ENCODE results near the gene CNTNAP5. TPM values are rescaled to one million over a fixed set of nuclear protein-coding genes. Genes with fewer than 3 reads are reported as not detected.

CNTNAP5 gene
- total and polyA plus RNA-seq, 2 of the 8 experiments (the other 6 are each of a cell fraction or from before 2014, with no cell fraction given) = 0.11 to 0.76 TPM

DNA sequence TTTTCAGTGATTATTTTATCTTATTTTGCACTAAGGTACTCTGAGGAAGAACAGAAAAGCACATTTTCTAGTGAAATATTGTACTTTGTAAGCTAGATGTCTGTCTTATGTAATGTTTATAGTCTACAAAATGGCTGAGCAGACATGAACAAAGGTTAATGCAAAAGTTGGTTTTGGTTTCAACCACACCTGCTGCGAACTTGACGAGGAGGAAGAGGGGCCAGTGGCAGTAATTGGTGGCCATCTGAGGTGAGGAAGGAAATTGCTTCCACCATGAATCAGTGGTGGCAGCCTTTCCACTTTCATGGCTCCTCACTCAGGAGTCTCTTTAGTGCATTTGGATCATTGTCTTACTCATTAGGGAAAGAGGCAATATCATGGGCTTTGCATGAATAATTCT lies 894.2 kb downstream of the CNTNAP5 start:
- POLR2A ChIA-PET (ENCODE audit: partially characterized antibody) = no interaction called here
- H4K20me1 ChIP-seq (replicated peaks in 1 of 2; ENCODE audit: control insufficient read depth in 1 of 2, insufficient read depth in 2 of 2, low read length in 2 of 2) = no peaks in the 10 kb centered on the region
- H4K91ac ChIP-seq (replicated peaks; ENCODE audit: insufficient read length, low read length) = no peak overlapping the region
- H3K14ac ChIP-seq (ENCODE audit: insufficient read length) = no peak overlapping the region
- H2BK12ac ChIP-seq (ENCODE audit: low read depth, low read length) = no peak overlapping the region
- CTCF ChIA-PET (ENCODE audit: partially characterized antibody) = no interaction called here
- no peak overlapping the region for H3K56ac ChIP-seq (replicated peaks; ENCODE audit: insufficient read length, low read depth, low read length)
- H2BK120ac ChIP-seq (replicated peaks; ENCODE audit: low read depth, low read length) = no peak overlapping the region
- H3K27ac ChIP-seq (ENCODE audit: low read depth, low read length) = no peak overlapping the region
- no peak overlapping the region for H3K18ac ChIP-seq (ENCODE audit: extremely low read depth, low read length)
- no peak overlapping the region for H3K4ac ChIP-seq (replicated peaks; ENCODE audit: insufficient read length, low read depth, low read length)
- H3K79me2 ChIP-seq (ENCODE audit: control insufficient read depth in 1 of 2, insufficient read depth in 2 of 2, low read length in 2 of 2) = no peaks in the 10 kb centered on the region
- no peak overlapping the region for H2BK5ac ChIP-seq (ENCODE audit: low read depth, low read length)
- no peak overlapping the region for H3K4me2 ChIP-seq (ENCODE audit: insufficient read depth in 1 of 2, low read depth in 2 of 2, low read length in 2 of 2)
- DNase-seq (ENCODE audit: low read depth in 1 of 2, low spot score in 2 of 2) (no peak), FAIRE-seq (no peak)
- H3K4me3 ChIP-seq (ENCODE audit: extremely low read depth in 1 of 4, insufficient read depth in 2 of 4, low read depth in 3 of 4, low read length in 4 of 4) = no peak overlapping the region
- no peak overlapping the region for H3K9ac ChIP-seq (replicated peaks in 1 of 4; ENCODE audit: extremely low read depth in 1 of 4, low read depth in 3 of 4, low read length in 3 of 4)
- H2AFZ ChIP-seq (ENCODE audit: low read length) = no peak overlapping the region
- H2AK5ac ChIP-seq (ENCODE audit: low read depth, low read length) = no peak overlapping the region
- no peak overlapping the region for H2BK20ac ChIP-seq (ENCODE audit: low read length)
- no peak overlapping the region for H4K8ac ChIP-seq (ENCODE audit: extremely low read depth, insufficient read depth, low read length)
- H3K27me3 ChIP-seq (replicated peaks in 1 of 4; ENCODE audit: control insufficient read depth in 3 of 4, extremely low read depth in 1 of 4, insufficient read depth in 3 of 4, low read length in 3 of 4) = no peaks in the 10 kb centered on the region
- no peak overlapping the region for H4K5ac ChIP-seq (ENCODE audit: insufficient read length, low read depth, low read length)
- no peaks in the 10 kb centered on the region for H3K36me3 ChIP-seq (ENCODE audit: control insufficient read depth in 2 of 4, insufficient read depth in 4 of 4, low read length in 3 of 4)
- no peaks in the 10 kb centered on the region for H3K23me2 ChIP-seq (ENCODE audit: low read depth, low read length)
- H3K23ac ChIP-seq (ENCODE audit: insufficient read length) = no peak overlapping the region
- WGBS, 2 experiments (ENCODE audit: extremely low coverage in 1 of 2, insufficient coverage in 1 of 2, insufficient read length in 1 of 2, insufficient replicate concordance in 2 of 2, low coverage in 1 of 2, low lambda C conversion rate in 2 of 2, missing lambda C conversion rate in 1 of 2) = 95% methylated on average over 2 of the region's 2 CpGs; no CpG with 5 or more reads in 1 of the 2 experiments
- no peak overlapping the region for H2BK15ac ChIP-seq (ENCODE audit: low read length)
- no peaks in the 10 kb centered on the region for H3K9me3 ChIP-seq (ENCODE audit: insufficient read depth in 2 of 2, low read depth in 1 of 2, low read length in 1 of 2)
- no peaks in the 10 kb centered on the region for H3K4me1 ChIP-seq (replicated peaks in 1 of 4; ENCODE audit: control insufficient read depth in 3 of 4, insufficient read depth in 4 of 4, low read length in 3 of 4)
- no peaks in the 10 kb centered on the region for H3K79me1 ChIP-seq (ENCODE audit: low read depth, low read length)
- TF ChIP-seq CTBP2 (IDR thresholded peaks at IDR 0.05; ENCODE audit: borderline replicate concordance, insufficient read depth, insufficient read length, low read length) (no peak), KDM4A (IDR thresholded peaks at IDR 0.05; ENCODE audit: low read depth, low read length, severe bottlenecking) (no peak), RNF2 (IDR thresholded peaks at IDR 0.05; ENCODE audit: borderline replicate concordance, low read depth, low read length, missing control alignments, poor library complexity, severe bottlenecking) (no peak), PHF8 (conservative IDR thresholded peaks at IDR 0.05; ENCODE audit: low read depth, low read length) (no peak), SRF (IDR thresholded peaks at IDR 0.05; ENCODE audit: low read depth, low read length) (no peak), KDM1A (IDR thresholded peaks at IDR 0.05; ENCODE audit: borderline replicate concordance, low read length) (no peak), POU5F1 (IDR thresholded peaks at IDR 0.05; ENCODE audit: low read depth, low read length) (no peak), POLR2AphosphoS5 (IDR thresholded peaks at IDR 0.05; ENCODE audit: low read depth, low read length) (no peak), RXRA (IDR thresholded peaks at IDR 0.05; ENCODE audit: insufficient read depth, low read depth, low read length) (no peak), ZNF274 (IDR thresholded peaks at IDR 0.05; ENCODE audit: borderline replicate concordance, extremely low read depth, low read length) (no peak), SP1 (IDR thresholded peaks at IDR 0.05; ENCODE audit: low read depth, low read length) (no peak)
- TF ChIP-seq, protein P1, sequence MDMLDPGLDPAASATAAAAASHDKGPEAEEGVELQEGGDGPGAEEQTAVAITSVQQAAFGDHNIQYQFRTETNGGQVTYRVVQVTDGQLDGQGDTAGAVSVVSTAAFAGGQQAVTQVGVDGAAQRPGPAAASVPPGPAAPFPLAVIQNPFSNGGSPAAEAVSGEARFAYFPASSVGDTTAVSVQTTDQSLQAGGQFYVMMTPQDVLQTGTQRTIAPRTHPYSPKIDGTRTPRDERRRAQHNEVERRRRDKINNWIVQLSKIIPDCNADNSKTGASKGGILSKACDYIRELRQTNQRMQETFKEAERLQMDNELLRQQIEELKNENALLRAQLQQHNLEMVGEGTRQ (IDR thresholded peaks at IDR 0.05; ENCODE audit: low read length) = no peak
- TF ChIP-seq, protein P2, sequence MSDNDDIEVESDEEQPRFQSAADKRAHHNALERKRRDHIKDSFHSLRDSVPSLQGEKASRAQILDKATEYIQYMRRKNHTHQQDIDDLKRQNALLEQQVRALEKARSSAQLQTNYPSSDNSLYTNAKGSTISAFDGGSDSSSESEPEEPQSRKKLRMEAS (IDR thresholded peaks at IDR 0.05) = no peak

Measured in H1 (cell line).